GM21529 (cell line): ENCODE results near the gene DNLZ.
"Not testable (repeated sequence)": the region's sequence is repeated elsewhere in the genome, so short reads cannot be mapped to it uniquely, and the experiment has no call there.

Experiments
- ATAC-seq: cut with Tn5 transposase; IDR thresholded peaks from one replicate; pipeline ENCODE4 v1.9.1; 2021; ENCODE audit not compliant: unreplicated experiment

DNLZ gene

GRCh38 chr9:136363106-136363948 lies at the start of gene DNLZ:
Gene DNLZ, minus strand, starts transcription at chr9:136363744. Its CDS starts 30 bp downstream, at chr9:136363714.
- ATAC-seq: peak; percentile 83

GRCh38 chr9:136412962-136413361 lies 49.4 kb upstream of the DNLZ start:
- no peak for ATAC-seq

- no peak for ATAC-seq
Measured at GRCh38 chr9:136411378-136411777, 47.8 kb upstream of the DNLZ start.

GRCh38 chr9:136410500-136411287 lies 47.1 kb upstream of the DNLZ start, which contains the start of the genes ENTR1 and PMPCA:
Gene ENTR1, minus strand, starts transcription at chr9:136410614. Its CDS starts 217 bp downstream, at chr9:136410397.
Gene PMPCA, plus strand, starts transcription at chr9:136410658. Its CDS starts 11 bp downstream, at chr9:136410669.
- ATAC-seq: peak; percentile 79

GRCh38 chr9:136409557-136410455 lies 46.3 kb upstream of the DNLZ start:
- peak; percentile 27 for ATAC-seq

GRCh38 chr9:136407911-136408310 lies 44.4 kb upstream of the DNLZ start:
- no peak for ATAC-seq

- ATAC-seq: not testable (repeated sequence)
Measured at GRCh38 chr9:136407061-136407460, 43.5 kb upstream of the DNLZ start.

GRCh38 chr9:136405904-136406303 lies 42.4 kb upstream of the DNLZ start:
- ATAC-seq: not testable (repeated sequence)

GRCh38 chr9:136405481-136405880 lies 41.9 kb upstream of the DNLZ start:
- ATAC-seq: no peak

- ATAC-seq: no peak
Measured at GRCh38 chr9:136404801-136405136, 41.2 kb upstream of the DNLZ start.

- no peak for ATAC-seq
Measured at GRCh38 chr9:136403915-136404800, 40.6 kb upstream of the DNLZ start.

- peak; percentile 48 for ATAC-seq
Measured at GRCh38 chr9:136403538-136403914, 40.0 kb upstream of the DNLZ start.

- ATAC-seq: no peak
Measured at GRCh38 chr9:136402067-136402466, 38.5 kb upstream of the DNLZ start.

- ATAC-seq: no peak
Measured at GRCh38 chr9:136401173-136401922, 37.8 kb upstream of the DNLZ start.

GRCh38 chr9:136400038-136400834 lies 36.7 kb upstream of the DNLZ start, which contains the start of gene SNAPC4:
Gene SNAPC4, minus strand, starts transcription at chr9:136400170. Its CDS starts 1,742 bp downstream, at chr9:136398428.
- peak; percentile 54 for ATAC-seq

GRCh38 chr9:136399176-136400037 lies 35.9 kb upstream of the DNLZ start:
- ATAC-seq: peak; percentile 26

GRCh38 chr9:136398286-136398685 lies 34.7 kb upstream of the DNLZ start:
- no peak for ATAC-seq
